ENCODE results near the gene HPGDS.
"Not testable (repeated sequence)": the region's sequence is repeated elsewhere in the genome, so short reads cannot be mapped to it uniquely, and the experiment has no call there.

Gene HPGDS

GRCh38 chr4:94354474-94354896, 11.8 kb upstream of the HPGDS start:
- DNase-seq = no peak

GRCh38 chr4:94352996-94353395, 10.4 kb upstream of the HPGDS start:
- peak; percentile 42 for DNase-seq

- DNase-seq = peak; percentile 60
Observed at GRCh38 chr4:94352163-94352562, 9.5 kb upstream of the HPGDS start.

- peak; percentile 20 for DNase-seq
Observed at GRCh38 chr4:94351319-94351718, 8.7 kb upstream of the HPGDS start.

- no peak for DNase-seq
Observed at GRCh38 chr4:94350095-94350494, 7.5 kb upstream of the HPGDS start.

GRCh38 chr4:94349193-94349592, 6.6 kb upstream of the HPGDS start:
- DNase-seq = no peak

- DNase-seq = no peak
Observed at GRCh38 chr4:94348666-94349065, 6.0 kb upstream of the HPGDS start.

GRCh38 chr4:94346541-94346940, 3.9 kb upstream of the HPGDS start:
- DNase-seq = no peak

GRCh38 chr4:94345969-94346368, 3.3 kb upstream of the HPGDS start:
- DNase-seq = no peak

GRCh38 chr4:94345266-94345665, 2.6 kb upstream of the HPGDS start:
- no peak for DNase-seq

GRCh38 chr4:94344457-94344856, 1.8 kb upstream of the HPGDS start:
- DNase-seq = no peak

- DNase-seq = no peak
Observed at GRCh38 chr4:94341481-94342370, 910 bp downstream of the HPGDS start.

GRCh38 chr4:94339779-94340178, 2.9 kb downstream of the HPGDS start:
- DNase-seq = peak; percentile 85

GRCh38 chr4:94338681-94339351, 3.8 kb downstream of the HPGDS start:
- no peak for DNase-seq

- not testable (repeated sequence) for DNase-seq
Observed at GRCh38 chr4:94336791-94337190, 5.8 kb downstream of the HPGDS start.

GRCh38 chr4:94336303-94336702, 6.3 kb downstream of the HPGDS start:
- no peak for DNase-seq

GRCh38 chr4:94334962-94335361, 7.7 kb downstream of the HPGDS start:
- no peak for DNase-seq

GRCh38 chr4:94334476-94334875, 8.2 kb downstream of the HPGDS start:
- DNase-seq = no peak

- no peak for DNase-seq
Observed at GRCh38 chr4:94333866-94334265, 8.8 kb downstream of the HPGDS start.

- no peak for DNase-seq
Observed at GRCh38 chr4:94332983-94333590, 9.5 kb downstream of the HPGDS start.

- DNase-seq = no peak
Observed at GRCh38 chr4:94329933-94330332, 12.7 kb downstream of the HPGDS start.

GRCh38 chr4:94325835-94326234, 16.8 kb downstream of the HPGDS start:
- no peak for DNase-seq

- not testable (repeated sequence) for DNase-seq
Observed at GRCh38 chr4:94319927-94320326, 22.7 kb downstream of the HPGDS start.

Measured in GF-D8 (cell line).